K562 (cell line): ENCODE data around the gene OR8G5. TPM values are rescaled to one million over a fixed set of nuclear protein-coding genes. Genes with fewer than 3 reads are reported as not detected.

Experiments
- AFF4 ChIP-seq: sonication (generic); formaldehyde crosslinking; IDR thresholded peaks from 2 replicates; pipeline ENCODE4 v1.8.0; 2023; ENCODE audit warnings: mild to moderate bottlenecking, missing genetic modification reagents
- EZH2 ChIP-seq: IDR thresholded peaks from 2 replicates; pipeline ENCODE4 v1.6.1; 2012; ENCODE audit warnings: low read depth, mild to moderate bottlenecking, inconsistent platforms, low read length, borderline replicate concordance
- FUS ChIP-seq: fragments of 200-400 bp; formaldehyde crosslinking; optimal IDR thresholded peaks from 2 replicates; pipeline ENCODE3; 2017; ENCODE audit warnings: low read depth, low read length
- MEF2A ChIP-seq: IDR thresholded peaks from 2 replicates; pipeline ENCODE4 v1.6.1; 2011; ENCODE audit warnings: low read depth, mild to moderate bottlenecking, low read length, moderate library complexity; ENCODE audit not compliant: control insufficient read depth
- MIER1 ChIP-seq: fragments of 450-650 bp; IDR thresholded peaks from 2 replicates; pipeline ENCODE4 v1.6.1; 2016; ENCODE audit warnings: antibody characterized with exemption, mild to moderate bottlenecking, low read depth
- POLR2AphosphoS2 ChIP-seq: IDR thresholded peaks from 2 replicates; pipeline ENCODE4 v1.6.1; 2012; ENCODE audit warnings: low read length, improper control_type of control experiment
- PPARD ChIP-seq: fragments of 250-450 bp; sonication (Bioruptor Pico); IDR thresholded peaks from 2 replicates; pipeline ENCODE4 v1.8.0; 2022; ENCODE audit warnings: inconsistent platforms, mild to moderate bottlenecking, moderate library complexity
- RFX5 ChIP-seq: IDR thresholded peaks from 2 replicates; pipeline ENCODE4 v1.6.1; 2011; ENCODE audit warnings: low read depth, mild to moderate bottlenecking, improper control_type of control experiment, low read length
- TFAM ChIP-seq: fragments of 250-450 bp; sonication (Bioruptor Pico); conservative IDR thresholded peaks from 2 replicates; pipeline ENCODE4 v1.5.0; 2021; ENCODE audit warnings: mild to moderate bottlenecking, moderate library complexity
- THAP12 ChIP-seq: fragments of 250-450 bp; sonication (Bioruptor Pico); IDR thresholded peaks from 2 replicates; pipeline ENCODE4 v1.9.0; 2021; ENCODE audit warnings: mild to moderate bottlenecking, inconsistent platforms
- USF2 ChIP-seq: sonication (generic); formaldehyde crosslinking; IDR thresholded peaks from 2 replicates; pipeline ENCODE4 v1.5.0; 2020; ENCODE audit warnings: missing genetic modification reagents
- XRCC3 ChIP-seq: fragments of 450-650 bp; IDR thresholded peaks from 2 replicates; pipeline ENCODE4 v1.6.1; 2017; ENCODE audit warnings: mild to moderate bottlenecking, moderate library complexity
- XRCC5 ChIP-seq: fragments of 200-400 bp; formaldehyde crosslinking; IDR thresholded peaks from 2 replicates; pipeline ENCODE4 v1.6.1; 2017; ENCODE audit warnings: low read depth, mild to moderate bottlenecking, low read length
- polyA plus RNA-seq, 8 experiments: library from polyadenylated mRNA; depleted of rRNA in 4 of 8; stranded (reverse) in 5 of 8; unstranded in 3 of 8; fragments of >200 nt; fragmentation: Nextera tagmentation in 2 of 8; fragmentation: Illumina TruSeq in 1 of 8; extraction: Ambion mirVana in 2 of 8; extraction: Trizol in 1 of 8; gene quantifications; 2 replicates each; pipeline versions ENCODE4 v1.2.1 to v1.2.3, GENCODE V29; 2011 to 2014; ENCODE audit warnings: inconsistent platforms in 1 of 8, missing spikeins in 1 of 8
- total RNA-seq, 7 experiments: library from RNA; depleted of rRNA in 6 of 7; stranded (reverse); fragments of >200 nt in 6 of 7; fragmentation: Illumina TruSeq in 2 of 7; extraction: Trizol in 2 of 7; gene quantifications; 2 replicates each; pipeline versions ENCODE4 v1.2.1 to v1.2.3, GENCODE V29; 2011 to 2021; ENCODE audit warnings: low replicate concordance in 1 of 7
- TF ChIP-seq, protein P1 (sequence below): sonication (generic); formaldehyde crosslinking; IDR thresholded peaks from 2 replicates; pipeline ENCODE4 v1.8.1; 2022; ENCODE audit warnings: missing genetic modification reagents
- TF ChIP-seq, protein P2 (sequence below): sonication (generic); formaldehyde crosslinking; IDR thresholded peaks from 2 replicates; pipeline ENCODE4 v1.8.1; 2023; ENCODE audit warnings: mild to moderate bottlenecking, missing genetic modification reagents

OR8G5 gene
- total and polyA plus RNA-seq, 9 of the 15 experiments (the other 6 are each of a cell fraction or from before 2014, with no cell fraction given): 0.18 to 3.8 (median 1.7) TPM

- TF ChIP-seq AFF4 (0 out of 2 replicates have a peak, but pooled peaks have one; percentile 34), FUS (no peak), USF2 (CRISPR knock-in tag) (peak; percentile 81), XRCC3 (no peak), THAP12 (no peak), XRCC5 (no peak), EZH2 (no peak), POLR2AphosphoS2 (no peak), RFX5 (no peak), MIER1 (no peak), MEF2A (no peak), PPARD (CRISPR knock-in tag) (no peak), TFAM (no peak)
- TF ChIP-seq, protein P1, sequence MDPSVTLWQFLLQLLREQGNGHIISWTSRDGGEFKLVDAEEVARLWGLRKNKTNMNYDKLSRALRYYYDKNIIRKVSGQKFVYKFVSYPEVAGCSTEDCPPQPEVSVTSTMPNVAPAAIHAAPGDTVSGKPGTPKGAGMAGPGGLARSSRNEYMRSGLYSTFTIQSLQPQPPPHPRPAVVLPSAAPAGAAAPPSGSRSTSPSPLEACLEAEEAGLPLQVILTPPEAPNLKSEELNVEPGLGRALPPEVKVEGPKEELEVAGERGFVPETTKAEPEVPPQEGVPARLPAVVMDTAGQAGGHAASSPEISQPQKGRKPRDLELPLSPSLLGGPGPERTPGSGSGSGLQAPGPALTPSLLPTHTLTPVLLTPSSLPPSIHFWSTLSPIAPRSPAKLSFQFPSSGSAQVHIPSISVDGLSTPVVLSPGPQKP (CRISPR knock-in tag): no peak
- TF ChIP-seq, protein P2, sequence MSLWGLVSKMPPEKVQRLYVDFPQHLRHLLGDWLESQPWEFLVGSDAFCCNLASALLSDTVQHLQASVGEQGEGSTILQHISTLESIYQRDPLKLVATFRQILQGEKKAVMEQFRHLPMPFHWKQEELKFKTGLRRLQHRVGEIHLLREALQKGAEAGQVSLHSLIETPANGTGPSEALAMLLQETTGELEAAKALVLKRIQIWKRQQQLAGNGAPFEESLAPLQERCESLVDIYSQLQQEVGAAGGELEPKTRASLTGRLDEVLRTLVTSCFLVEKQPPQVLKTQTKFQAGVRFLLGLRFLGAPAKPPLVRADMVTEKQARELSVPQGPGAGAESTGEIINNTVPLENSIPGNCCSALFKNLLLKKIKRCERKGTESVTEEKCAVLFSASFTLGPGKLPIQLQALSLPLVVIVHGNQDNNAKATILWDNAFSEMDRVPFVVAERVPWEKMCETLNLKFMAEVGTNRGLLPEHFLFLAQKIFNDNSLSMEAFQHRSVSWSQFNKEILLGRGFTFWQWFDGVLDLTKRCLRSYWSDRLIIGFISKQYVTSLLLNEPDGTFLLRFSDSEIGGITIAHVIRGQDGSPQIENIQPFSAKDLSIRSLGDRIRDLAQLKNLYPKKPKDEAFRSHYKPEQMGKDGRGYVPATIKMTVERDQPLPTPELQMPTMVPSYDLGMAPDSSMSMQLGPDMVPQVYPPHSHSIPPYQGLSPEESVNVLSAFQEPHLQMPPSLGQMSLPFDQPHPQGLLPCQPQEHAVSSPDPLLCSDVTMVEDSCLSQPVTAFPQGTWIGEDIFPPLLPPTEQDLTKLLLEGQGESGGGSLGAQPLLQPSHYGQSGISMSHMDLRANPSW (CRISPR knock-in tag): no peak; the same call in 1 of the 2 replicates
These were observed 48.9 kb upstream of the OR8G5 start (continued) for GRCh38 chr11:124207102-124207792.
